ENCODE results near the gene RAET1L.

DNA sequence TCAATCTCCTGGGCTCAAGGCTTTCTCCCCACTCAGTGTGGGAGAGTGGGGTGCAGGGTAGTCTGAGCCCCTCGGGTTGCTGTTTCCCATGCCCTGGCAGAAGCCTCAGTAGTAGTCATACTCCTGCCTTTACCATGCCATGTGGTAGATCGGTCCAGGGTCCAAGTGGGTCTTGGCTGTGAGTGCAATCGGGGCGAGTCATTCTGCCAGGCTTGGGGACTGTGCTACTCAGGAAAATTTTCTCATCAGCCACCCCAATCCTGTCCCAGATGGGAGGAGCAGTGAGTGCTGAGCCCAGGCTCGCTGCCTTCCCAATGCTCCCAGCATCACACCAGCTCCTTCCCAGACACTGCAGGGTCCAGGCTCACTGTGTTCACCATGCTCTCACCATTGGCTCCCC, 10.7 kb upstream of the RAET1L start:
- TF ChIP-seq, protein P1, sequence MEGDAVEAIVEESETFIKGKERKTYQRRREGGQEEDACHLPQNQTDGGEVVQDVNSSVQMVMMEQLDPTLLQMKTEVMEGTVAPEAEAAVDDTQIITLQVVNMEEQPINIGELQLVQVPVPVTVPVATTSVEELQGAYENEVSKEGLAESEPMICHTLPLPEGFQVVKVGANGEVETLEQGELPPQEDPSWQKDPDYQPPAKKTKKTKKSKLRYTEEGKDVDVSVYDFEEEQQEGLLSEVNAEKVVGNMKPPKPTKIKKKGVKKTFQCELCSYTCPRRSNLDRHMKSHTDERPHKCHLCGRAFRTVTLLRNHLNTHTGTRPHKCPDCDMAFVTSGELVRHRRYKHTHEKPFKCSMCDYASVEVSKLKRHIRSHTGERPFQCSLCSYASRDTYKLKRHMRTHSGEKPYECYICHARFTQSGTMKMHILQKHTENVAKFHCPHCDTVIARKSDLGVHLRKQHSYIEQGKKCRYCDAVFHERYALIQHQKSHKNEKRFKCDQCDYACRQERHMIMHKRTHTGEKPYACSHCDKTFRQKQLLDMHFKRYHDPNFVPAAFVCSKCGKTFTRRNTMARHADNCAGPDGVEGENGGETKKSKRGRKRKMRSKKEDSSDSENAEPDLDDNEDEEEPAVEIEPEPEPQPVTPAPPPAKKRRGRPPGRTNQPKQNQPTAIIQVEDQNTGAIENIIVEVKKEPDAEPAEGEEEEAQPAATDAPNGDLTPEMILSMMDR (conservative IDR thresholded peaks at IDR 0.05): no peak
- TF ChIP-seq ZFX (IDR thresholded peaks at IDR 0.05): no peak
